H1 (cell line): ENCODE results near the gene ATP11A. TPM values are rescaled to one million over a fixed set of nuclear protein-coding genes. Genes with fewer than 3 reads are reported as not detected.

Experiments used
- CTCF ChIA-PET: fragments of 300-600 bp; sonication (Branson Sonifier 250); formaldehyde crosslinking; loops from one replicate; lab custom pipeline; 2021; ENCODE audit not compliant: partially characterized antibody; lab: Charles Lee
- POLR2A ChIA-PET: fragments of 300-600 bp; sonication (Branson Sonifier 250); formaldehyde crosslinking; loops from one replicate; lab custom pipeline; 2021; ENCODE audit warnings: inconsistent platforms; ENCODE audit not compliant: partially characterized antibody; lab: Charles Lee
- DNase-seq, 2 experiments: peaks; one replicate each; pipeline versions ENCODE4 v3.0.0 to v3.0.0-alpha.2; 2010 to 2022; ENCODE audit warnings: low spot score in 2 of 2, low read depth in 1 of 2, mixed read lengths in 1 of 2
- FAIRE-seq: peaks from 2 replicates; lab custom pipeline; 2011; peaks lifted over from hg19 to GRCh38; lab: Jason Lieb, UNC
- H2AFZ ChIP-seq: 2 replicates; pipeline ENCODE4 v1.8.1; 2012; ENCODE audit warnings: low read length, inconsistent platforms
- H2AK5ac ChIP-seq: 2 replicates; pipeline ENCODE4 v1.6.1; 2013; ENCODE audit warnings: low read depth, low read length
- H2BK120ac ChIP-seq: replicated peaks from 2 replicates; pipeline ENCODE3; 2013; ENCODE audit warnings: low read depth, low read length, inconsistent platforms
- H2BK12ac ChIP-seq: 2 replicates; pipeline ENCODE4 v1.6.1; 2013; ENCODE audit warnings: low read depth, low read length
- H2BK15ac ChIP-seq: 2 replicates; pipeline ENCODE4 v1.6.1; 2013; ENCODE audit warnings: low read length
- H2BK20ac ChIP-seq: 2 replicates; pipeline ENCODE4 v1.6.1; 2013; ENCODE audit warnings: low read length
- H2BK5ac ChIP-seq: 2 replicates; pipeline ENCODE4 v1.6.1; 2013; ENCODE audit warnings: low read depth, low read length
- H3K14ac ChIP-seq: 2 replicates; pipeline ENCODE4 v1.6.1; 2013; ENCODE audit warnings: inconsistent platforms; ENCODE audit not compliant: insufficient read length
- H3K18ac ChIP-seq: 2 replicates; pipeline ENCODE4 v1.6.1; 2013; ENCODE audit warnings: low read length; ENCODE audit errors: extremely low read depth
- H3K23ac ChIP-seq: 2 replicates; pipeline ENCODE4 v1.6.1; 2013; ENCODE audit warnings: inconsistent platforms; ENCODE audit not compliant: insufficient read length
- H3K23me2 ChIP-seq: 2 replicates; pipeline ENCODE4 v1.6.1; 2013; ENCODE audit warnings: low read depth, low read length
- H3K27ac ChIP-seq: 2 replicates; pipeline ENCODE4 v1.6.1; 2011; ENCODE audit warnings: low read depth, low read length, inconsistent platforms
- H3K27me3 ChIP-seq, 4 experiments: replicated peaks in 1 of 4; 1 replicate in 1 of 4; 2 replicates in 3 of 4; pipeline versions ENCODE4 v1.6.1 to v1.8.1; 2011 to 2013; ENCODE audit warnings: low read length in 3 of 4, mild to moderate bottlenecking in 3 of 4, inconsistent platforms in 2 of 4, mixed read lengths in 2 of 4, moderate library complexity in 1 of 4; ENCODE audit not compliant: control insufficient read depth in 3 of 4, insufficient read depth in 3 of 4; ENCODE audit errors: extremely low read depth in 1 of 4
- H3K36me3 ChIP-seq, 4 experiments: 2 replicates each; pipeline versions ENCODE4 v1.6.1 to v1.8.1; 2011 to 2013; ENCODE audit warnings: mild to moderate bottlenecking in 4 of 4, low read length in 3 of 4, moderate library complexity in 2 of 4, control low read depth in 1 of 4, inconsistent platforms in 1 of 4; ENCODE audit not compliant: insufficient read depth in 4 of 4, control insufficient read depth in 2 of 4
- H3K4ac ChIP-seq: replicated peaks from 2 replicates; pipeline ENCODE3; 2013; ENCODE audit warnings: low read length, low read depth, mixed read lengths, inconsistent platforms; ENCODE audit not compliant: insufficient read length
- H3K4me1 ChIP-seq, 4 experiments: replicated peaks in 1 of 4; 1 replicate in 1 of 4; 2 replicates in 3 of 4; pipeline versions ENCODE4 v1.6.1 to v1.8.1; 2011 to 2013; ENCODE audit warnings: low read length in 3 of 4, inconsistent platforms in 2 of 4, mixed read lengths in 1 of 4; ENCODE audit not compliant: insufficient read depth in 4 of 4, control insufficient read depth in 3 of 4
- H3K4me2 ChIP-seq, 2 experiments: 2 replicates each; pipeline versions ENCODE4 v1.6.1 to v1.8.1; 2011 to 2013; ENCODE audit warnings: low read depth in 2 of 2, low read length in 2 of 2, control low read depth in 1 of 2, inconsistent platforms in 1 of 2, mild to moderate bottlenecking in 1 of 2; ENCODE audit not compliant: insufficient read depth in 1 of 2
- H3K4me3 ChIP-seq, 4 experiments: fragments of 200-600, 300-600 bp in 1 of 4; sonication (generic), shearing (Covaris generic), sonication (Bioruptor Twin) in 1 of 4; 2 replicates each; pipeline versions ENCODE4 v1.5.1 to v1.8.1; 2011 to 2016; ENCODE audit warnings: low read length in 4 of 4, low read depth in 3 of 4, control low read depth in 2 of 4, inconsistent platforms in 2 of 4, mild to moderate bottlenecking in 2 of 4, mixed read lengths in 1 of 4, moderate library complexity in 1 of 4; ENCODE audit not compliant: insufficient read depth in 2 of 4; ENCODE audit errors: extremely low read depth in 1 of 4
- H3K56ac ChIP-seq: replicated peaks from 2 replicates; pipeline ENCODE3; 2013; ENCODE audit warnings: low read depth, mild to moderate bottlenecking, mixed read lengths, low read length, inconsistent platforms; ENCODE audit not compliant: insufficient read length
- H3K79me1 ChIP-seq: 2 replicates; pipeline ENCODE4 v1.6.1; 2013; ENCODE audit warnings: low read depth, low read length, control low read depth
- H3K79me2 ChIP-seq, 2 experiments: 2 replicates each; pipeline versions ENCODE4 v1.6.1 to v1.8.1; 2012 to 2013; ENCODE audit warnings: low read length in 2 of 2, mild to moderate bottlenecking in 2 of 2, inconsistent platforms in 1 of 2; ENCODE audit not compliant: insufficient read depth in 2 of 2, control insufficient read depth in 1 of 2
- H3K9ac ChIP-seq, 4 experiments: replicated peaks in 1 of 4; 1 replicate in 1 of 4; 2 replicates in 3 of 4; pipeline versions ENCODE4 v1.6.1 to v1.8.1; 2011 to 2013; ENCODE audit warnings: low read depth in 3 of 4, low read length in 3 of 4, control low read depth in 2 of 4, mild to moderate bottlenecking in 2 of 4, moderate library complexity in 2 of 4, inconsistent platforms in 1 of 4; ENCODE audit errors: extremely low read depth in 1 of 4
- H3K9me3 ChIP-seq, 2 experiments: 2 replicates each; pipeline versions ENCODE4 v1.6.1 to v1.8.1; 2012 to 2013; ENCODE audit warnings: mild to moderate bottlenecking in 2 of 2, moderate library complexity in 2 of 2, control low read depth in 1 of 2, inconsistent platforms in 1 of 2, low read depth in 1 of 2, low read length in 1 of 2, mixed read lengths in 1 of 2; ENCODE audit not compliant: insufficient read depth in 2 of 2
- H4K20me1 ChIP-seq, 2 experiments: replicated peaks in 1 of 2; 2 replicates each; pipeline versions ENCODE3 to v1.8.1; 2011 to 2013; ENCODE audit warnings: inconsistent platforms in 2 of 2, low read length in 2 of 2, mild to moderate bottlenecking in 1 of 2; ENCODE audit not compliant: insufficient read depth in 2 of 2, control insufficient read depth in 1 of 2
- H4K5ac ChIP-seq: 2 replicates; pipeline ENCODE4 v1.6.1; 2013; ENCODE audit warnings: low read length, low read depth, mixed read lengths, inconsistent platforms; ENCODE audit not compliant: insufficient read length
- H4K8ac ChIP-seq: 2 replicates; pipeline ENCODE4 v1.8.0; 2013; ENCODE audit warnings: mild to moderate bottlenecking, moderate library complexity, low read length, inconsistent platforms; ENCODE audit not compliant: insufficient read depth; ENCODE audit errors: extremely low read depth
- H4K91ac ChIP-seq: replicated peaks from 2 replicates; pipeline ENCODE3; 2013; ENCODE audit warnings: low read length, mixed read lengths, inconsistent platforms; ENCODE audit not compliant: insufficient read length
- ASH2L ChIP-seq: fragments of 200-600, 300-600 bp; sonication (generic); IDR thresholded peaks from one replicate; pipeline ENCODE4 v1.7.1; 2017; ENCODE audit warnings: low read length
- BACH1 ChIP-seq: IDR thresholded peaks from 2 replicates; pipeline ENCODE4 v1.6.1; 2012; ENCODE audit warnings: low read length, improper control_type of control experiment
- EGR1 ChIP-seq: IDR thresholded peaks from 2 replicates; pipeline ENCODE4 v1.6.1; 2011; ENCODE audit warnings: low read depth, low read length, borderline replicate concordance
- EZH2 ChIP-seq: fragments of 200-600 bp; sonication (generic); IDR thresholded peaks from 2 replicates; pipeline ENCODE4 v1.7.1; 2012; ENCODE audit warnings: low read depth, mild to moderate bottlenecking, moderate library complexity, low read length, inconsistent platforms; ENCODE audit not compliant: severe bottlenecking
- HDAC2 ChIP-seq, 2 experiments: fragments of 300-600 bp in 1 of 2; sonication (generic) in 1 of 2; IDR thresholded peaks; 2 replicates each; pipeline ENCODE4 v1.6.1; 2011 to 2012; ENCODE audit warnings: low read depth in 2 of 2, low read length in 2 of 2, mild to moderate bottlenecking in 2 of 2, moderate library complexity in 2 of 2, borderline replicate concordance in 1 of 2, inconsistent platforms in 1 of 2
- HDAC6 ChIP-seq: IDR thresholded peaks from one replicate; pipeline ENCODE4 v1.7.1; 2012; ENCODE audit warnings: low read depth, mild to moderate bottlenecking, inconsistent platforms, low read length, moderate library complexity
- KDM1A ChIP-seq: fragments of 200-600, 300-600 bp; sonication (generic); IDR thresholded peaks from 2 replicates; pipeline ENCODE4 v1.7.1; 2016; ENCODE audit warnings: mild to moderate bottlenecking, low read length, borderline replicate concordance
- MAFK ChIP-seq: IDR thresholded peaks from 2 replicates; pipeline ENCODE4 v1.6.1; 2012; ENCODE audit warnings: low read depth, mild to moderate bottlenecking, improper control_type of control experiment, low read length
- POU5F1 ChIP-seq: IDR thresholded peaks from 2 replicates; pipeline ENCODE4 v1.6.1; 2011; ENCODE audit warnings: low read depth, mild to moderate bottlenecking, low read length, moderate library complexity
- SIRT6 ChIP-seq: IDR thresholded peaks from one replicate; pipeline ENCODE4 v1.7.1; 2012; ENCODE audit warnings: low read length, inconsistent platforms
- SP4 ChIP-seq: IDR thresholded peaks from 2 replicates; pipeline ENCODE4 v1.6.1; 2012; ENCODE audit warnings: low read length, inconsistent platforms
- ZNF274 ChIP-seq: IDR thresholded peaks from 2 replicates; pipeline ENCODE4 v1.7.0; 2012; ENCODE audit warnings: low read length, borderline replicate concordance; ENCODE audit errors: extremely low read depth
- WGBS, 2 experiments: shearing (Covaris generic) in 1 of 2; methylation state at CpG; one replicate each; pipeline versions ENCODE4 v1.1.6 to v1.1.7; 2013 to 2015; ENCODE audit warnings: low lambda C conversion rate in 2 of 2, mixed read lengths in 2 of 2, inconsistent platforms in 1 of 2, low coverage in 1 of 2, missing lambda C conversion rate in 1 of 2; ENCODE audit not compliant: insufficient replicate concordance in 2 of 2, insufficient coverage in 1 of 2, insufficient read length in 1 of 2; ENCODE audit errors: extremely low coverage in 1 of 2, missing lambda C conversion rate in 1 of 2; 5-methylcytosine and 5-hydroxymethylcytosine counted together
- polyA plus RNA-seq, 7 experiments: library from polyadenylated mRNA; depleted of rRNA in 3 of 7; stranded (reverse) in 5 of 7; unstranded in 2 of 7; fragments of >200 nt in 5 of 7; fragments of 200-250 nt in 2 of 7; gene quantifications; 1 replicate in 5 of 7; 2 replicates in 1 of 7; 4 replicates in 1 of 7; pipeline versions ENCODE4 v1.2.1 to v1.2.3, GENCODE V29; 2011 to 2013; ENCODE audit warnings: missing spikeins in 2 of 7, mixed read lengths in 2 of 7
- total RNA-seq: library from RNA; stranded (reverse); fragmentation: NEBNext Ultra II Directional; extraction: Animal tissue kit (Norgen Biotek cat#: 25700); gene quantifications from 2 replicates; pipeline ENCODE4 v1.2.1, GENCODE V29; 2021

ATP11A gene
- total and polyA plus RNA-seq, 2 of the 8 experiments (the other 6 are each of a cell fraction or from before 2014, with no cell fraction given) = 28.8 to 72.9 TPM

DNA sequence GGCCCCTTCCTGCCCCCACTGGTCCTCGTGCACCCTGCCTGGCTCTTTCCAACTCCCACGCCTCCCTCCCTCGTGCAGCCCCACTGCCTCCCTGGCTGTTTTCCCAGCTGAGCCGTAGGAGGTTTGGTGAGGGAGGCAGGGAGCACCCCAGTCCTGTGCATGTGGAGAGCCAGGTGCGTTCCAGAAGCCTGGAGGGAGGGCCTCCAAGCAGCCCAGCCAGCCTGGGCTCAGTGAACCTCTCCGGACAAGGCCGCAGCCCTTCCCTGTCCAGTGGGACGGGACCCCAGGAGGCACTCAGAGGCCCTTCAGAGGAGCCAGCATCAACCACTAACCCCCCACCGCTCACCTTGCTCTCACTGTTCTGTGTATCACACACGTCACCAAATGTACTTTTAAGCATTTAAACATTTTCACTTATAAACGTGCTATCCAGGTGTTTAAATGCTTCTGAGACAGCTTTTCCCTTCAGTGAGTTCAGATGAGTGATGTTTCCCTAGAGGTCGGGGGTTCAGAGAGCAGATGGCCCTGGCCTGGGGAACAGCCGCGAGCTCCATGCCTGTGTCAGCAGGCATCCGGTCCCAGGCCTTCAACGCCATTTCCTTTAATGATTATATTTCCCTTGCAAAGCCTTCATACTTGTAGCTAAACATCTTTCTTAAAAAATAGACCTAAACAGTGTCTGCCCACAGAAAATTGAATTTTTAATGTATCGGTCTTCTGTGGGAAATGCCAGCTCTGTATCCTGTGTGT, 122.6 kb downstream of the ATP11A start:
- no peak for FAIRE-seq
- H3K23ac ChIP-seq = no peak overlapping the region
- no peak overlapping the region for H2BK120ac ChIP-seq
- H3K79me1 ChIP-seq = no peaks in the 10 kb centered on the region; the same call in 1 of the 2 replicates
- WGBS, 2 experiments = 93% methylated on average over 16 of the region's 17 CpGs; no CpG with 5 or more reads in 1 of the 2 experiments
- no peak overlapping the region for H2AK5ac ChIP-seq
- H2BK20ac ChIP-seq = no peak overlapping the region
- no peak overlapping the region for H2BK5ac ChIP-seq
- no peak overlapping the region for H3K4ac ChIP-seq
- H3K4me3 ChIP-seq = no peak overlapping the region
- H3K18ac ChIP-seq = no peak overlapping the region
- H3K14ac ChIP-seq = no peak overlapping the region
- no peak overlapping the region for H2BK15ac ChIP-seq
- H3K9me3 ChIP-seq = peaks cover 5 to 11% of the 10 kb centered on the region in 2 experiments; a peak in 3 of 4 replicates
- H4K8ac ChIP-seq = no peak overlapping the region
- no peaks in the 10 kb centered on the region; the same call in 1 of the 2 replicates for H3K23me2 ChIP-seq
- H3K27me3 ChIP-seq = no peaks in the 10 kb centered on the region
- POLR2A ChIA-PET = interaction anchor here (1.1 kb wide), 1 partner anchor 8 kb away, joined by 3 read pairs; no protein-coding TSS in a partner anchor
- H3K27ac ChIP-seq = no peak overlapping the region
- H4K20me1 ChIP-seq = peaks cover 0 to 1% of the 10 kb centered on the region in 2 experiments
- CTCF ChIA-PET = interaction anchor here (1.0 to 1.8 kb wide), 3 partner anchors 18 to 62 kb away, joined by 4 read pairs; no protein-coding TSS in a partner anchor
- H4K91ac ChIP-seq = no peak overlapping the region
- no peak overlapping the region for H3K9ac ChIP-seq
- H3K79me2 ChIP-seq = no peaks in the 10 kb centered on the region
- no peak overlapping the region for H3K4me2 ChIP-seq
- peaks cover 5 to 34% (median 22%) of the 10 kb centered on the region in 4 experiments; a peak in 7 of 8 replicates for H3K36me3 ChIP-seq
- no peak overlapping the region for H2BK12ac ChIP-seq
- H3K4me1 ChIP-seq = peaks cover 0 to 6% (median under 1%) of the 10 kb centered on the region in 4 experiments; a peak in 1 of 7 replicates
- no peak for DNase-seq
- H2AFZ ChIP-seq = no peak overlapping the region
- H4K5ac ChIP-seq = no peak overlapping the region
- H3K56ac ChIP-seq = no peak overlapping the region
- TF ChIP-seq SIRT6 (no peak), KDM1A (no peak), EGR1 (no peak), BACH1 (no peak), ASH2L (no peak), HDAC6 (no peak), ZNF274 (no peak), POU5F1 (no peak), SP4 (no peak), MAFK (no peak), EZH2 (no peak), HDAC2 (IDR thresholded peaks at IDR 0.05; ENCODE audit: borderline replicate concordance in 1 of 2, low read depth in 2 of 2, low read length in 2 of 2) (no peak)
